HL-60 (cell line): Measurements from ENCODE around the gene LRRC4C.

Experiments
- DNase-seq, 2 experiments: peaks; one replicate each; pipeline ENCODE4 v3.0.0-alpha.2; 2010 to 2020; ENCODE audit warnings: low read depth in 1 of 2, low spot score in 1 of 2
- H3K27ac ChIP-seq: fragments of 250-450 bp; sonication (Bioruptor Pico); replicated peaks from 2 replicates; pipeline ENCODE4 v1.5.1; 2020; ENCODE audit warnings: mild to moderate bottlenecking, moderate library complexity
- H3K27me3 ChIP-seq: fragments of 250-450 bp; sonication (Bioruptor Pico); 2 replicates; pipeline ENCODE4 v1.5.1; 2021; ENCODE audit warnings: mild to moderate bottlenecking, moderate library complexity; ENCODE audit not compliant: insufficient read depth, poor library complexity, severe bottlenecking
- H3K4me3 ChIP-seq: replicated peaks from 2 replicates; pipeline ENCODE4 v1.5.1; 2011; ENCODE audit warnings: mild to moderate bottlenecking, control low read depth, low read length; ENCODE audit not compliant: insufficient read depth
- CTCF ChIP-seq: IDR thresholded peaks from one replicate; pipeline ENCODE4 v1.5.1; 2011; ENCODE audit warnings: low read length, control low read depth, inconsistent platforms; ENCODE audit not compliant: insufficient read depth
- GABPA ChIP-seq: IDR thresholded peaks from 2 replicates; pipeline ENCODE4 v1.6.1; 2012; ENCODE audit warnings: low read depth
- POLR2AphosphoS5 ChIP-seq: IDR thresholded peaks from 2 replicates; pipeline ENCODE4 v1.6.1; 2012; ENCODE audit warnings: low read depth
- REST ChIP-seq: IDR thresholded peaks from 2 replicates; pipeline ENCODE4 v1.6.1; 2012; ENCODE audit warnings: low read depth; ENCODE audit not compliant: insufficient replicate concordance
- SPI1 ChIP-seq: IDR thresholded peaks from 2 replicates; pipeline ENCODE4 v1.6.1; 2012; ENCODE audit warnings: low read depth, mild to moderate bottlenecking, borderline replicate concordance

LRRC4C gene

GRCh38 chr11:41247621-41248020 is 211.8 kb downstream of the LRRC4C start:
- TF ChIP-seq SPI1 (no peak), CTCF (no peak), REST (no peak), POLR2AphosphoS5 (no peak), GABPA (no peak)
- H3K27me3 ChIP-seq, result no peaks in the 10 kb centered on the region
- DNase-seq, result no peak
- no peak overlapping the region for H3K27ac ChIP-seq
- no peak overlapping the region for H3K4me3 ChIP-seq

- no peak overlapping the region for H3K27ac ChIP-seq
- no peak overlapping the region for H3K4me3 ChIP-seq
- TF ChIP-seq CTCF (no peak), REST (no peak), GABPA (no peak), SPI1 (no peak), POLR2AphosphoS5 (no peak)
- no peak for DNase-seq
- no peaks in the 10 kb centered on the region for H3K27me3 ChIP-seq
Observed at GRCh38 chr11:41246399-41246745, 213.1 kb downstream of the LRRC4C start.

GRCh38 chr11:41245704-41246398 is 213.6 kb downstream of the LRRC4C start:
- Histone ChIP-seq H3K27ac (no peak overlapping the region), H3K4me3 (no peak overlapping the region), H3K27me3 (no peaks in the 10 kb centered on the region)
- DNase-seq, result no peak
- TF ChIP-seq REST (no peak), POLR2AphosphoS5 (no peak), SPI1 (no peak), CTCF (no peak), GABPA (no peak)
